HEK293T (cell line): Measurements from ENCODE around the gene TNS3.

Experiments used
- CTCF ChIA-PET: fragments of 350-600 bp; formaldehyde crosslinking; extraction: SDS; loops from one replicate; lab custom pipeline; 2021; ENCODE audit warnings: antibody characterized with exemption, inconsistent platforms; lab: Yijun Ruan, JAX
- POLR2A ChIA-PET: fragments of 350-600 bp; formaldehyde crosslinking; extraction: SDS; loops from one replicate; lab custom pipeline; 2020; ENCODE audit warnings: antibody characterized with exemption, inconsistent platforms; lab: Yijun Ruan, JAX
- DNase-seq: peaks from one replicate; pipeline ENCODE4 v3.0.0; 2012; ENCODE audit warnings: mixed read lengths; ENCODE audit errors: extremely low spot score
- ARNT ChIP-seq: fragments of 450-650 bp; IDR thresholded peaks from 2 replicates; pipeline ENCODE4 v1.6.1; 2017; ENCODE audit warnings: mild to moderate bottlenecking
- BHLHE40 ChIP-seq: fragments of 450-650 bp; IDR thresholded peaks from 2 replicates; pipeline ENCODE4 v1.6.1; 2016; ENCODE audit warnings: mild to moderate bottlenecking, moderate library complexity, borderline replicate concordance
- CTBP1 ChIP-seq: fragments of 450-650 bp; IDR thresholded peaks from 2 replicates; pipeline ENCODE4 v1.6.1; 2016; ENCODE audit warnings: borderline replicate concordance
- ELF4 ChIP-seq: fragments of 450-650 bp; IDR thresholded peaks from 2 replicates; pipeline ENCODE4 v1.6.1; 2017; ENCODE audit warnings: antibody characterized with exemption
- FOXA1 ChIP-seq: fragments of 450-650 bp; IDR thresholded peaks from 2 replicates; pipeline ENCODE4 v1.6.1; 2016; ENCODE audit warnings: mild to moderate bottlenecking
- FOXK2 ChIP-seq: fragments of 450-650 bp; IDR thresholded peaks from 2 replicates; pipeline ENCODE4 v1.6.1; 2016; ENCODE audit warnings: mild to moderate bottlenecking
- FOXM1 ChIP-seq: fragments of 450-650 bp; IDR thresholded peaks from 2 replicates; pipeline ENCODE4 v1.6.1; 2017; ENCODE audit warnings: mild to moderate bottlenecking, borderline replicate concordance
- HDGF ChIP-seq: fragments of 450-650 bp; IDR thresholded peaks from 2 replicates; pipeline ENCODE4 v1.6.1; 2017; ENCODE audit warnings: antibody characterized with exemption, borderline replicate concordance
- L3MBTL2 ChIP-seq: fragments of 450-650 bp; conservative IDR thresholded peaks from 2 replicates; pipeline ENCODE4 v1.6.1; 2016; ENCODE audit warnings: mild to moderate bottlenecking
- LEF1 ChIP-seq: fragments of 450-650 bp; IDR thresholded peaks from 2 replicates; pipeline ENCODE4 v1.6.1; 2017; ENCODE audit warnings: mild to moderate bottlenecking, borderline replicate concordance
- NFRKB ChIP-seq: fragments of 450-650 bp; IDR thresholded peaks from 2 replicates; pipeline ENCODE4 v1.6.1; 2016; ENCODE audit warnings: mild to moderate bottlenecking, moderate library complexity
- PKNOX1 ChIP-seq: fragments of 450-650 bp; IDR thresholded peaks from 2 replicates; pipeline ENCODE4 v1.6.1; 2016
- SP1 ChIP-seq: fragments of 450-650 bp; IDR thresholded peaks from 2 replicates; pipeline ENCODE4 v1.6.1; 2017
- SUZ12 ChIP-seq: fragments of 450-650 bp; IDR thresholded peaks from 2 replicates; pipeline ENCODE4 v1.6.1; 2016; ENCODE audit warnings: mild to moderate bottlenecking
- TARDBP ChIP-seq: fragments of 450-650 bp; IDR thresholded peaks from 2 replicates; pipeline ENCODE4 v1.6.1; 2016
- ZNF384 ChIP-seq: fragments of 450-650 bp; IDR thresholded peaks from 2 replicates; pipeline ENCODE4 v1.6.1; 2016

Gene TNS3

DNA sequence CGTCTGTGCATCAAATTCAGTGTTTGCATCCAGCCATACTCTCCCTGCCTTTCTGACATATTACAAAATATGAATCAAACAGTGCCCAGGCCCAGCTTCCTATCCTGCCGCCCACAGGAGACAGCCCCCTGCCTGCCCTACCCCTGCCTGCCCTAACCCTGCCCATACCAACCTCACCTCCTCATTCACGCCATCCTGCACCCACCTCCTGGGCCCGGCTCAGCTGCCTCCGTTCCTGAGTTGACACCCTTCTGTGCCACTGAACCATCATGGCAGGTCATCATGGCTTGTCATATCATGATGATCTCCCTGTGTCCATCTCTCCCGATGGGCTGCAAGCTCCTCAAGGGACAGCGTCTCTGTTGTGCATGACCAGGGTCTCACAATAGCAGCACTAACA is 72.3 kb downstream of the TNS3 start:
- no peak for TF ChIP-seq PKNOX1
- POLR2A ChIA-PET = no interaction called here

DNA sequence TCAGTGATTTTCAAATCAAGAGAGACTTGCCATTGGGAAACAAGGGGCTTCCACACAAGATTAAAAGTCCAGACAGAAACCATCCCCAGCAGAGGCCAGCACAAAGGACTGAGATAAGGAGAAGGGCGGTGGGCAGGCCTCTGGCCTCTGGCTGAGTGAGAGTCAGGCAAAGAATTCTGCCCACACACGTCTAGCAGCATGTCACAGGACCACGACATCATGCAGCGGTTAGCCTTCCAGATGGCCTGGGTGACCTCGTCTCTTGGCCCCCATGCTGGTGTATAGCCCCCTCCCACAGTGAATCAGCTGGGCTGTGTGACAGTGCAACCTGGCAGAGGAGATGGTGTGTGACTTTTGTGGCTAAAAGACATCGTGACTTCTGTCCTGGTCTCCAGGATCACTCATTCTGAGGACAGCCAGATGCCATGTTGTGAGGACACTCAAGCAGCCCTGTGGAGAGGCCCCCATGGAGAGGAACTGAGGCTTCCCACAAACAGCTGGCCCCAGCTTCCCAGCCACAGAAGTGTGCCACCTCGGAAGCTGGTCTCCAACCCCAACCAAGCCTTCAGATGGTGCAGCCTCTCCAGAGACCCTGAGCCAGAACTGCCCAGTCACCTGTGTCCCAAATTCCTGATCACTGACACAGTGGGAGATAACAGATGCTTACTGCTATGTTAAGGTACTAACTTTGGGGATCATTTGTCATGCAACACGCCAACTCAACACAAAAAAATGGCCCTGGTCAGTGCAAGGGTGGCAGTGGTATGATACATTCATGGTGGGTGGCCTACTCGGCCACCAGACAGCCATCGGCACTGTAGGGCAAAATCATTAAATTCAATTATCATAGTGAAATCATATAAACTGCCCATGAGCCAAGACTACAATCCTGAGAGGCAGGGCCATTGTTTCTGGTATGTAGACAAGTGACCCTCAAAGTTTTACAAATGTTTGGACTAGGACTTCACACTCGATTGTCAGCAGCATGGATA is 73.2 kb downstream of the TNS3 start:
- TF ChIP-seq BHLHE40 = no peak
- no peak for TF ChIP-seq NFRKB
- no peak for TF ChIP-seq ZNF384
- no peak for TF ChIP-seq L3MBTL2
- no peak for TF ChIP-seq TARDBP
- TF ChIP-seq FOXM1 = no peak
- no peak for TF ChIP-seq LEF1
- TF ChIP-seq FOXK2 = no peak
- no peak for TF ChIP-seq ARNT
- no peak for TF ChIP-seq SUZ12
- TF ChIP-seq FOXA1 = no peak
- TF ChIP-seq SP1 = no peak
- no peak for TF ChIP-seq PKNOX1
- TF ChIP-seq ELF4 = no peak
- TF ChIP-seq HDGF = no peak
- no peak for TF ChIP-seq CTBP1
- ChIA-PET POLR2A (interaction anchor here (0.9 kb wide), 1 partner anchor 11 kb away, joined by 3 read pairs; no protein-coding TSS in a partner anchor), CTCF (no interaction called here)
- DNase-seq = no peak

More for the DNA sequence above, 72.3 kb downstream of the TNS3 start:
- CTCF ChIA-PET = no interaction called here
- no peak for DNase-seq

DNA sequence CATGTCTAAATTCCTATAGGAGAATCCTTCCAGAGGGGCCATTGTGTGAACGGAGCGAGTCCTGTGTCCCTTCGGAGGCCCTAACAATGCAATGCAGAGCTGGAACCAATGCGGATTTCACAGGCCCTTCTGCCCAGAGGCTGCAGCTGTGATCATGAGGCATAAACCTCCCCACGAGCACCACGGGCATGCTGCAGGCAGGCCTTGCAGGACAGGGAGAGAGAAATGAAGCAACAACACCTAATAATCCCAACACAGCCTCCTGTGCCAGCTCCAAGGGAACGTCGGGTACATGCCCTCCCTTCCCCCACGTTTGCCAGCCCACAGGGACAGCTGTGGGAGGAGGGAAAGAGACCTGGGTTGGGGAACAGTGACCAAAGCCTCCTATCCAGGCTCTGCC is 74.4 kb downstream of the TNS3 start:
- POLR2A ChIA-PET = interaction anchor here (0.9 kb wide), 1 partner anchor 10 kb away, joined by 3 read pairs; no protein-coding TSS in a partner anchor
- CTCF ChIA-PET = no interaction called here

DNA sequence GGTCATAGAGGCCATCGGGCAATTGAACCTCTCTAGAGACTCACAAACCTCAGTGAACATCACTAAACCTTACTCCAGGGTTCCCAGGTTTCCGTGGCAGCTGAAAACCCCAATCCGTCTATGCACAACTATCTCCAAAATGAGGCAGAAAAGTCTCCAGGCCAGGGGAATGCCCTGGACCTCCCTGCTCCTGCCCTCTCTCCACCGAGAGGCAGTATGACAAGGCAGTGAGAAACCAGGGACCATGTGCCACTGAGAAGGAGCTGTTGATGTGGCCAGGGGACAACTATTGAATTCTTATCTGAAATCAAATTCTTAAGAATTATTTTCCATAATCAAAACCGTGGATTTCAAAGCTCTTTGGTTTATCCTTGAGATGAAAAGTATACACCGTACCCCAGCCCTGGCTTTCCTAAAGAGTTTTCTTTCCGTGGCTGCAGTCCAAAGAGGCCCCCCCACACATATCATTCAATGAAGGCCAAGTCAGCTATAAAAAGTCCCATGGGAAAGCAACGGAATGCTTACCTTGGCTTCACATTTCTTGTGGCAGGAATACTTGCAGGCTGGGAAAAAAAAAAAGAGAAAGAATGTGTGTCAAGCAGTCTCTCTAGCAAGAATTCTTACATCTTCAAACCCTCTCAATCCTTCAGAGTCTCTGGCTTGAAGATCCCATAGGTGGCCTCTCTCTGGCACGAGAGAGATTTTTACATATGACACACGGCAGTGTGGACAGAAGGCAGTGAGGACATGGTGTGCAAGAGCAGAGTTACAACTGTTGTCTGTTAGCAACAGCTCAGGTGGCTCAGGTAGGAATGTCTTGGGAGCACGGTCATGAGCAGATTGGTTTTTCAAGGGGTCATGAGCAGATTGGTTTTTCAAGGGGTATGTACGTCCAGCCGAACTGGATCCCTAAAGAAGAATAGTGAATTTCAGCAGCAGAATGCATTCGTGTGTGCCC is 75.2 kb downstream of the TNS3 start:
- ChIA-PET POLR2A (no interaction called here), CTCF (no interaction called here)
- DNase-seq = no peak
- TF ChIP-seq ARNT (no peak), L3MBTL2 (no peak), HDGF (no peak)

More for the DNA sequence above, 74.4 kb downstream of the TNS3 start:
- DNase-seq = no peak
- TF ChIP-seq BHLHE40 (no peak), CTBP1 (no peak), ARNT (no peak), TARDBP (no peak), FOXK2 (no peak), FOXA1 (no peak), HDGF (no peak)

GRCh38 chr7:47505312-47506007 is 76.5 kb downstream of the TNS3 start:
- ChIA-PET CTCF (no interaction called here), POLR2A (no interaction called here)
- DNase-seq = no peak
- TF ChIP-seq ARNT = no peak
- TF ChIP-seq NFRKB = no peak
- TF ChIP-seq L3MBTL2 = no peak
- TF ChIP-seq FOXA1 = no peak
- no peak for TF ChIP-seq SP1
- TF ChIP-seq TARDBP = no peak
- TF ChIP-seq ZNF384 = no peak
- TF ChIP-seq LEF1 = no peak
- no peak for TF ChIP-seq ELF4
- no peak for TF ChIP-seq SUZ12
- no peak for TF ChIP-seq PKNOX1
- no peak for TF ChIP-seq CTBP1
- TF ChIP-seq HDGF = no peak
- TF ChIP-seq FOXM1 = no peak
